Measurements from ENCODE around the gene ROM1. TPM values are rescaled to one million over a fixed set of nuclear protein-coding genes. Genes with fewer than 3 reads are reported as not detected.
"Not testable (repeated sequence)": the region's sequence is repeated elsewhere in the genome, so short reads cannot be mapped to it uniquely, and the experiment has no call there.

Gene ROM1
- total RNA-seq, 1 donor: 6.5 TPM

DNA sequence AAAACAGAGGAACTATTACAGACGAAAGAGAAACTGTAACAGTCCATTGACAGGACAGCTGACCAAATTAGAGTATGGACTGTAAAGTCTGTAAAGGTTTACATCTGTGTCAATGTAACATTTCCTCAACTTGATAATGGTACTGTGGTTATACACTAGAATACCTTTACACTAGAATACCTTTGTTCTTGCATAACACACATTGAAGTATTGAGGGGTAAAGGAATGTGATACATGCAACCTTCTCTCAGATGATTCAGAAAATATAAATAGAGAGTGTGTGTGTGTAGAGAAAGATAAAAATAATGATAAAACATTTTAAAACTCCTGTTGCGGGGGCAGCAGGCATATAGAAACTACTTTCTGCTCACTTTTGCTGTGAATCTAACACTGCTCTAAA lies 33.8 kb upstream of the ROM1 start:
- Histone ChIP-seq H2AFZ (ENCODE audit: low read length) (no peak overlapping the region), H3K4me3 (ENCODE audit: insufficient read depth, low read length) (no peak overlapping the region), H3K27me3 (ENCODE audit: insufficient read depth, low read length) (no peaks in the 10 kb centered on the region), H3K27ac (ENCODE audit: low read depth, low read length) (no peak overlapping the region), H3K79me2 (ENCODE audit: insufficient read depth, low read length) (peaks cover 19% of the 10 kb centered on the region), H4K20me1 (ENCODE audit: insufficient read depth, low read length) (no peaks in the 10 kb centered on the region), H3K36me3 (ENCODE audit: insufficient read depth, low read length) (peaks cover 30% of the 10 kb centered on the region), H3K4me1 (ENCODE audit: insufficient read depth, low read length) (peaks cover 14% of the 10 kb centered on the region), H3K4me2 (ENCODE audit: insufficient read depth, low read length) (no peak overlapping the region), H3K9me3 (ENCODE audit: low read depth, low read length) (no peaks in the 10 kb centered on the region)
- TF ChIP-seq, protein P1, sequence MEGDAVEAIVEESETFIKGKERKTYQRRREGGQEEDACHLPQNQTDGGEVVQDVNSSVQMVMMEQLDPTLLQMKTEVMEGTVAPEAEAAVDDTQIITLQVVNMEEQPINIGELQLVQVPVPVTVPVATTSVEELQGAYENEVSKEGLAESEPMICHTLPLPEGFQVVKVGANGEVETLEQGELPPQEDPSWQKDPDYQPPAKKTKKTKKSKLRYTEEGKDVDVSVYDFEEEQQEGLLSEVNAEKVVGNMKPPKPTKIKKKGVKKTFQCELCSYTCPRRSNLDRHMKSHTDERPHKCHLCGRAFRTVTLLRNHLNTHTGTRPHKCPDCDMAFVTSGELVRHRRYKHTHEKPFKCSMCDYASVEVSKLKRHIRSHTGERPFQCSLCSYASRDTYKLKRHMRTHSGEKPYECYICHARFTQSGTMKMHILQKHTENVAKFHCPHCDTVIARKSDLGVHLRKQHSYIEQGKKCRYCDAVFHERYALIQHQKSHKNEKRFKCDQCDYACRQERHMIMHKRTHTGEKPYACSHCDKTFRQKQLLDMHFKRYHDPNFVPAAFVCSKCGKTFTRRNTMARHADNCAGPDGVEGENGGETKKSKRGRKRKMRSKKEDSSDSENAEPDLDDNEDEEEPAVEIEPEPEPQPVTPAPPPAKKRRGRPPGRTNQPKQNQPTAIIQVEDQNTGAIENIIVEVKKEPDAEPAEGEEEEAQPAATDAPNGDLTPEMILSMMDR (IDR thresholded peaks at IDR 0.05; ENCODE audit: extremely low read depth, low read depth, low read length): no peak
- DNase-seq (ENCODE audit: insufficient read length, low spot score, missing footprints): peak; percentile 25

GRCh38 chr11:62580959-62581715 lies 31.9 kb upstream of the ROM1 start:
- H3K27ac ChIP-seq (ENCODE audit: low read depth, low read length): no peak overlapping the region
- H3K9me3 ChIP-seq (ENCODE audit: low read depth, low read length): no peaks in the 10 kb centered on the region
- DNase-seq (ENCODE audit: insufficient read length, low spot score, missing footprints): peak; percentile 34
- H3K4me2 ChIP-seq (ENCODE audit: insufficient read depth, low read length): no peak overlapping the region
- H3K27me3 ChIP-seq (ENCODE audit: insufficient read depth, low read length): no peaks in the 10 kb centered on the region
- TF ChIP-seq, protein P1 (IDR thresholded peaks at IDR 0.05; ENCODE audit: extremely low read depth, low read depth, low read length): no peak
- H2AFZ ChIP-seq (ENCODE audit: low read length): no peak overlapping the region
- no peak overlapping the region for H3K4me3 ChIP-seq (ENCODE audit: insufficient read depth, low read length)
- no peaks in the 10 kb centered on the region for H4K20me1 ChIP-seq (ENCODE audit: insufficient read depth, low read length)
- peaks cover 2% of the 10 kb centered on the region for H3K4me1 ChIP-seq (ENCODE audit: insufficient read depth, low read length)
- peaks cover 28% of the 10 kb centered on the region for H3K36me3 ChIP-seq (ENCODE audit: insufficient read depth, low read length)
- peaks cover 2% of the 10 kb centered on the region for H3K79me2 ChIP-seq (ENCODE audit: insufficient read depth, low read length)

GRCh38 chr11:62581735-62582134 lies 31.3 kb upstream of the ROM1 start:
- H2AFZ ChIP-seq (ENCODE audit: low read length); H3K9me3 ChIP-seq (ENCODE audit: low read depth, low read length); H3K4me2 ChIP-seq (ENCODE audit: insufficient read depth, low read length); H3K4me1 ChIP-seq (ENCODE audit: insufficient read depth, low read length); H3K4me3 ChIP-seq (ENCODE audit: insufficient read depth, low read length); H4K20me1 ChIP-seq (ENCODE audit: insufficient read depth, low read length); DNase-seq (ENCODE audit: insufficient read length, low spot score, missing footprints); H3K27me3 ChIP-seq (ENCODE audit: insufficient read depth, low read length); H3K79me2 ChIP-seq (ENCODE audit: insufficient read depth, low read length); H3K27ac ChIP-seq (ENCODE audit: low read depth, low read length): not testable (repeated sequence)
- H3K36me3 ChIP-seq (ENCODE audit: insufficient read depth, low read length): peaks cover 28% of the 10 kb centered on the region

- not testable (repeated sequence) for H3K4me3 ChIP-seq (ENCODE audit: insufficient read depth, low read length); H3K4me2 ChIP-seq (ENCODE audit: insufficient read depth, low read length); H2AFZ ChIP-seq (ENCODE audit: low read length); H3K9me3 ChIP-seq (ENCODE audit: low read depth, low read length); DNase-seq (ENCODE audit: insufficient read length, low spot score, missing footprints); H3K27ac ChIP-seq (ENCODE audit: low read depth, low read length); H4K20me1 ChIP-seq (ENCODE audit: insufficient read depth, low read length); H3K27me3 ChIP-seq (ENCODE audit: insufficient read depth, low read length)
- H3K36me3 ChIP-seq (ENCODE audit: insufficient read depth, low read length): peaks cover 30% of the 10 kb centered on the region
- H3K79me2 ChIP-seq (ENCODE audit: insufficient read depth, low read length): peaks cover 17% of the 10 kb centered on the region
- peaks cover 12% of the 10 kb centered on the region for H3K4me1 ChIP-seq (ENCODE audit: insufficient read depth, low read length)
Measured at GRCh38 chr11:62585356-62585755, 27.7 kb upstream of the ROM1 start.

DNA sequence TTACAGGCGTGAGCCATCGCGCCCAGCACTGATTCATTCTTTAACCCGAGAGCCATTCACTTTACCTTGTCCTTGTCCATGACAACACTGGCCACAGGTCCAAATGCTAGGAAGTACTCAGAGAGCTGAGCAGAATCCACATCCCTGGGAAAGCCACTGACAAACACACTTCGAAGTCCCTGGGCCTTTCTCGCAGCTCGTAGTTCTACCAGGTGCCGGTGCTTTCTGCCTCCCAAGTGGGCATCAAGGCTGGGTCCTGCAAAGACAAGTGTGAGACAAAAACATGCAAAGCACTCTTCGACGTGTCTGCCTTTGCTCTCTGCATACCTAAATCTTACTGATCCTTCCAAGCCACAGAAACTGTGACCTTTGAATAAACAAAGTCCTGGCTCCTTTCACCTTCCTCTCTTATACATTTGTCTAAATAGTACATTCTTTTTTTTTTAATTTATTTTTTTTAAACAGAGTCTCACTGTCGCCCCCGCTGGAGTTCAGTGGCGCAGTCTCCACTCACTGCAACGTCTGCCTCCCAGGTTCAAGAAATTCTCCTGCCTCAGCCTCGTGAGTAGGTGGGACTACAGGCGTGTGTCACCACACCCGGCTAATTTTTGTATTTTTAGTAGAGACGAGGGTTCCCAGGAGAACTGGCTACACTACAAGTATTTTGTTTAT lies 24.0 kb upstream of the ROM1 start:
- peak; percentile 18 for DNase-seq (ENCODE audit: insufficient read length, low spot score, missing footprints)

More for the DNA sequence above, 24.0 kb upstream of the ROM1 start:
- Histone ChIP-seq H3K36me3 (ENCODE audit: insufficient read depth, low read length) (peaks cover 27% of the 10 kb centered on the region), H2AFZ (ENCODE audit: low read length) (no peak overlapping the region), H4K20me1 (ENCODE audit: insufficient read depth, low read length) (peaks cover 3% of the 10 kb centered on the region), H3K27ac (ENCODE audit: low read depth, low read length) (no peak overlapping the region), H3K4me2 (ENCODE audit: insufficient read depth, low read length) (no peak overlapping the region), H3K4me3 (ENCODE audit: insufficient read depth, low read length) (no peak overlapping the region), H3K27me3 (ENCODE audit: insufficient read depth, low read length) (no peaks in the 10 kb centered on the region), H3K4me1 (ENCODE audit: insufficient read depth, low read length) (peaks cover 27% of the 10 kb centered on the region), H3K79me2 (ENCODE audit: insufficient read depth, low read length) (peaks cover 24% of the 10 kb centered on the region), H3K9me3 (ENCODE audit: low read depth, low read length) (no peaks in the 10 kb centered on the region)
- TF ChIP-seq, protein P1 (IDR thresholded peaks at IDR 0.05; ENCODE audit: extremely low read depth, low read depth, low read length): peak; percentile 50

Data from osteoblast (primary cell).